HCT116 (cell line): ENCODE measurements around the gene UQCRHL. TPM values are rescaled to one million over a fixed set of nuclear protein-coding genes. Genes with fewer than 3 reads are reported as not detected.
A peak's percentile ranks its signal among the peaks of the same experiment; 100 is the strongest.

Source experiments
- ATAC-seq: fragments of 200-7000 bp; cut with Tn5 transposase; 2 replicates; pipeline ENCODE4 v1.9.1; 2020; ENCODE audit warnings: mild to moderate bottlenecking, moderate library complexity
- BruUV-seq: library from RNA; stranded (reverse); fragments of 400-500 nt; replicated peaks from 2 replicates; lab custom pipeline; 2021; lab: Mats Ljungman, UMichigan
- CTCF ChIA-PET: fragments of 300-600 bp; sonication (Branson Sonifier 250); formaldehyde crosslinking; loops from one replicate; lab custom pipeline; 2021; ENCODE audit warnings: antibody characterized with exemption; lab: Charles Lee
- POLR2A ChIA-PET: fragments of 300-600, 350-600 bp; sonication (Branson Sonifier 250); formaldehyde crosslinking; loops from one replicate; lab custom pipeline; 2021; ENCODE audit warnings: antibody characterized with exemption; lab: Charles Lee
- RAD21 ChIA-PET, 2 experiments: fragments of 300-600 bp; sonication (Branson Sonifier 250); formaldehyde crosslinking; loops; one replicate each; lab custom pipeline; 2023; ENCODE audit warnings: low total read pairs in 2 of 2; ENCODE audit not compliant: uncharacterized antibody in 2 of 2, unreplicated experiment in 2 of 2, low non-redundant PET in 1 of 2; lab: Charles Lee
- DNase-seq: peaks from one replicate; pipeline ENCODE4 v3.0.0-alpha.2; 2010; ENCODE audit warnings: low read depth, low spot score
- H2AFZ ChIP-seq: fragments of 200-600 bp; shearing (Covaris generic), sonication (generic); 2 replicates; pipeline ENCODE4 v1.6.1; 2017; ENCODE audit warnings: low read depth, mixed run types, mixed read lengths, antibody characterized with exemption, low read length; ENCODE audit not compliant: poor library complexity, severe bottlenecking
- H3K27ac ChIP-seq: 2 replicates; pipeline ENCODE4 v1.5.1; 2012; ENCODE audit warnings: low read depth, low read length
- H3K27me3 ChIP-seq: fragments of 200-600 bp; sonication (generic); 2 replicates; pipeline ENCODE4 v1.6.1; 2016; ENCODE audit warnings: mixed run types, low read length, mixed read lengths; ENCODE audit not compliant: insufficient read depth
- H3K36me3 ChIP-seq, 2 experiments: fragments of 200-500 bp in 1 of 2; fragments of 200-600 bp in 1 of 2; sonication (Bioruptor generic) in 1 of 2; sonication (generic) in 1 of 2; 2 replicates each; pipeline versions ENCODE4 v1.5.1 to v1.6.1; 2014 to 2016; ENCODE audit warnings: low read length in 2 of 2, inconsistent platforms in 1 of 2, mixed read lengths in 1 of 2, mixed run types in 1 of 2; ENCODE audit not compliant: insufficient read depth in 2 of 2, control insufficient read depth in 1 of 2
- H3K4me1 ChIP-seq, 2 experiments: fragments of 200-600 bp in 1 of 2; sonication (generic) in 1 of 2; 2 replicates each; pipeline versions ENCODE4 v1.5.1 to v1.6.1; 2012 to 2017; ENCODE audit warnings: low read length in 2 of 2, inconsistent platforms in 1 of 2, mild to moderate bottlenecking in 1 of 2, mixed read lengths in 1 of 2, mixed run types in 1 of 2, moderate library complexity in 1 of 2; ENCODE audit not compliant: insufficient read depth in 2 of 2, control insufficient read depth in 1 of 2
- H3K4me2 ChIP-seq: fragments of 200-600 bp; sonication (generic); 2 replicates; pipeline ENCODE4 v1.6.1; 2017; ENCODE audit warnings: mixed run types, low read length, mixed read lengths
- H3K4me3 ChIP-seq, 2 experiments: fragments of 200-600 bp in 1 of 2; sonication (generic) in 1 of 2; replicated peaks in 1 of 2; 2 replicates each; pipeline ENCODE4 v1.5.1; 2011 to 2016; ENCODE audit warnings: low read length in 2 of 2, control low read depth in 1 of 2, low read depth in 1 of 2, mild to moderate bottlenecking in 1 of 2, mixed read lengths in 1 of 2, mixed run types in 1 of 2
- H3K79me2 ChIP-seq: fragments of 200-600 bp; sonication (generic); 2 replicates; pipeline ENCODE4 v1.6.1; 2017; ENCODE audit warnings: mild to moderate bottlenecking, mixed run types, low read length, moderate library complexity, mixed read lengths; ENCODE audit not compliant: insufficient read depth
- H3K9ac ChIP-seq: fragments of 200-600 bp; sonication (generic); 2 replicates; pipeline ENCODE4 v1.6.1; 2016; ENCODE audit warnings: low read length, mixed read lengths
- H3K9me2 ChIP-seq: fragments of 200-600 bp; sonication (generic), shearing (Covaris generic); 2 replicates; pipeline ENCODE4 v1.6.1; 2017; ENCODE audit warnings: mixed run types, mild to moderate bottlenecking, moderate library complexity; ENCODE audit not compliant: insufficient read depth
- H3K9me3 ChIP-seq, 2 experiments: fragments of 200-500 bp in 1 of 2; fragments of 200-600 bp in 1 of 2; sonication (Bioruptor generic) in 1 of 2; sonication (generic) in 1 of 2; 2 replicates each; pipeline ENCODE4 v1.6.1; 2014 to 2017; ENCODE audit warnings: low read length in 2 of 2, mixed read lengths in 2 of 2, inconsistent platforms in 1 of 2, low read depth in 1 of 2, mild to moderate bottlenecking in 1 of 2, mixed run types in 1 of 2, moderate library complexity in 1 of 2; ENCODE audit not compliant: control insufficient read depth in 1 of 2, insufficient read depth in 1 of 2
- H4K20me1 ChIP-seq: fragments of 200-600 bp; sonication (generic), shearing (Covaris generic); 2 replicates; pipeline ENCODE4 v1.6.1; 2017; ENCODE audit warnings: mixed run types, mild to moderate bottlenecking, moderate library complexity; ENCODE audit not compliant: insufficient read depth
- EZH2phosphoT487 ChIP-seq: fragments of 200-600 bp; IDR thresholded peaks from 2 replicates; pipeline ENCODE4 v1.6.1; 2018; ENCODE audit warnings: antibody characterized with exemption, borderline replicate concordance
- POLR2A ChIP-seq: IDR thresholded peaks from 2 replicates; pipeline ENCODE4 v1.7.0; 2011; ENCODE audit warnings: borderline replicate concordance; ENCODE audit not compliant: insufficient read depth, insufficient read length; ENCODE audit errors: extremely low read depth
- POLR2AphosphoS5 ChIP-seq: IDR thresholded peaks from 2 replicates; pipeline ENCODE4 v1.6.1; 2011; ENCODE audit warnings: mild to moderate bottlenecking, low read depth, low read length, moderate library complexity
- SP1 ChIP-seq: IDR thresholded peaks from 2 replicates; pipeline ENCODE4 v1.6.1; 2012; ENCODE audit warnings: low read depth
- YY1 ChIP-seq: IDR thresholded peaks from 2 replicates; pipeline ENCODE4 v1.6.1; 2011; ENCODE audit warnings: low read length, low read depth, moderate library complexity, mild to moderate bottlenecking; ENCODE audit not compliant: insufficient replicate concordance; ENCODE audit errors: extremely low read depth
- intact Hi-C: fragments of 100-400 bp; cut with micrococcal nuclease; formaldehyde crosslinking; loops from 2 replicates; pipeline ENCODE4 v1.10.0; 2022
- total RNA-seq: library from RNA; stranded (reverse); gene quantifications from one replicate; pipeline ENCODE4 v1.2.1, GENCODE V29; 2021; ENCODE audit not compliant: unreplicated experiment

Gene UQCRHL
- total RNA-seq, 1 experiment from 2014 or later = 2.5 TPM

DNA sequence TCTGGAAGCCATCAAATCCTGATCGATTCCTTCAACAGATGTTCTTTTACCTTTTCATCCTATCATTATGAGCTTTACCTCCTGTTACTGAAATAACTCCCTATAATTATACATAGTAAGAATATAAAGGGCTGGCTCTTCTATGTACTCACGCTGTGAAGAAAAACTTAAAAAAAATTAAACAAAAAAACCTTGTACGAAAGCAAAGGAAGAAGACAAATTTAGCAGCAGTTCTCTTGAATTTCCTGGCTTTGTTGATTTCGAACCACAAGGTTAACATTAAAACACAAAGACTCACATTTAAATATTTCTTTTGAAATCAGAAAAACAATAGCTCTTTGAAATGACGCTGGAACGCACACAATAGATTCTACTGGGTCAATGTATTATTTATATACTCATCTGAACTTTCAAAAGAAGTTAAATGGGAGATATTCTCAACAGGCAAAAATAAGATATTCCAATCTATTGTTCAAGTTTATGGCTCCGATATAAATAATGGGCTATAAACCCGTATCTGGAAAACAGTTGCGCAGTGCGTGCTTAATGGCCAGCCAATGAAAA lies 26.5 kb upstream of the UQCRHL start:
- Histone ChIP-seq H3K27me3 (no peaks in the 10 kb centered on the region), H3K9ac (peak overlapping the region; percentile 87), H4K20me1 (no peaks in the 10 kb centered on the region), H3K4me2 (peak overlapping the region; percentile 83), H2AFZ (peak overlapping the region; percentile 87), H3K9me3 (no peaks in the 10 kb centered on the region), H3K79me2 (no peaks in the 10 kb centered on the region), H3K27ac (peak overlapping the region; percentile 99), H3K4me1 (peaks cover 17 to 57% of the 10 kb centered on the region in 2 experiments), H3K4me3 (peak overlapping the region; percentile 57 to 67), H3K36me3 (no peaks in the 10 kb centered on the region), H3K9me2 (no peaks in the 10 kb centered on the region)
- ChIA-PET RAD21 (interaction anchor here in 1 of 2 experiments (0.7 kb wide), 1 partner anchor 11 kb away, joined by 3 read pairs; no protein-coding TSS in a partner anchor), CTCF (interaction anchor here (1.9 to 3.4 kb wide), 2 partner anchors 11 to 18 kb away, joined by 7 to 33 read pairs; no protein-coding TSS in a partner anchor), POLR2A (interaction anchor here (0.8 to 2.4 kb wide), 9 partner anchors 10 to 42 kb away, joined by 3 to 13 read pairs (median 6); partner anchors contain the start of genes SPEN and UQCRHL)
- intact Hi-C loops = loop anchor here (1.0 to 2.0 kb wide), 2 partner anchors 15 to 35 kb away; no protein-coding TSS in a partner anchor
- ATAC-seq (no peak), DNase-seq (no peak)
- no TSS peak for BruUV-seq
- TF ChIP-seq POLR2AphosphoS5 (0 out of 2 replicates have a peak, but pooled peaks have one; percentile 43), SP1 (no peak)

DNA sequence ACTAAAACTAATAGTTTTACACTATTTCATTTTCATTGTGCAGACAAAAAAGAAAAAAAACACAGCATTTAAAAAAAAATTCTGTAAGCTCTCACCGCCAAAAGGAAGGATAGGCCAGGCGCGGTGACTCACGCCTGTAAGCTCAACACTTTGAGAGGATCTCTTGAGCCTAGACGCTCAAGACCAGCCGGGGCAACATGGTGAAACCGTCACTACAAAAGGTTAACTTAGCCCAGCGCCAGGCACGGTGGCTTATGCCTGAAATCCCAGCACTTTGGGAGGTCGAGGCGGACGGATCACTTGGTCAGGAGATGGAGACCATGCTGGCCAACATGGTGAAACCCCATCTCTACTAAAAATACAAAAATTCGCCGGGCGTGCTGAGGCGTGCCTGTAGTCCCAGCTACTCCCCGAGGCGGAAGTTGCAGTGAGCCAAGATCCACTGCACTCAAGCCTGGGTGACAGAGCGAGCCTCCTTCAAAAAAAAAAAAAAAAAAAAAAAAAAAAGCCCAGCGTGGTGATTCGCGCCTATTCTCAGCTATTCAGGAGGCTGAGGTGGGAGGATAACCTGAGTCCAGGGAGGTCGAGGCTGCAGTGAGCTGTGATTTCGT lies 25.7 kb upstream of the UQCRHL start:
- peak overlapping the region; percentile 83 for H3K4me2 ChIP-seq
- peak overlapping the region; percentile 87 for H3K9ac ChIP-seq
- no peaks in the 10 kb centered on the region for H3K9me3 ChIP-seq
- no TSS peak for BruUV-seq
- intact Hi-C loops = no loop called here
- DNase-seq = peak; percentile 47
- no peaks in the 10 kb centered on the region for H3K9me2 ChIP-seq
- H3K27me3 ChIP-seq = no peaks in the 10 kb centered on the region
- no peaks in the 10 kb centered on the region for H3K79me2 ChIP-seq
- H3K4me1 ChIP-seq = peaks cover 17 to 57% of the 10 kb centered on the region in 2 experiments
- H2AFZ ChIP-seq = no peak overlapping the region
- TF ChIP-seq YY1 (peak; percentile 11), EZH2phosphoT487 (no peak), POLR2A (no peak), POLR2AphosphoS5 (peak; percentile 54)
- no peaks in the 10 kb centered on the region for H4K20me1 ChIP-seq
- ChIA-PET RAD21 (interaction anchor here (0.6 to 0.7 kb wide), 3 partner anchors 8 to 280 kb away, joined by 3 to 5 read pairs (median 3); no protein-coding TSS in a partner anchor), CTCF (interaction anchor here (1.9 to 3.4 kb wide), 2 partner anchors 10 to 18 kb away, joined by 7 to 33 read pairs; no protein-coding TSS in a partner anchor), POLR2A (interaction anchor here (0.7 to 2.4 kb wide), 12 partner anchors 10 to 118 kb away, joined by 3 to 13 read pairs (median 4); partner anchors contain the start of genes SPEN and UQCRHL)
- peak overlapping the region; percentile 57 to 67 for H3K4me3 ChIP-seq
- H3K36me3 ChIP-seq = no peaks in the 10 kb centered on the region
- H3K27ac ChIP-seq = peak overlapping the region; percentile 99
- ATAC-seq = no peak
